ENCODE measurements around the gene AOPEP. TPM values are rescaled to one million over a fixed set of nuclear protein-coding genes. Genes with fewer than 3 reads are reported as not detected.

The AOPEP gene
- total RNA-seq, 1 experiment from 2014 or later, result 36.4 TPM

DNA sequence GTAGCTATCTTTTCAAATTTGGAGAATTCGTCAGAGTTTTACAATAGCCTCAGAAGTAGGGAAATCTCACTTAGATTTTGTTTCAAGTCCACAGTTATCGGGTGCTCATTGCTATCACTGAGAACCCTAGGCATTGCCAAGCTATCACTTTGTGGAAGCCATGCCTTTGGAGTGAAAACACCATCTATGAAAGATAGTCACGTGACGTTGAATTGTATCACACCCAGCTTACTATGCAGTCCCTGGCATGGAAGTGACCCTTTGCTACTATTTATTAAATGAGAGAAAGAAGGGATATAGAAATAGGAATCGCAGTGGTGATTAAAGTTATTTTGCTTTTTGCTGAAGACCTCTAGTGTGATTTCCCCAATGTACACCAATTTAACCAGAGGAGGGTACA lies 97.2 kb downstream of the AOPEP start:
- no peak for DNase-seq (ENCODE audit: low read depth, low spot score)
- Histone ChIP-seq H3K27ac (ENCODE audit: low read length) (peak overlapping the region; percentile 51; the same call in 1 of the 2 replicates), H3K36me3 (ENCODE audit: control insufficient read depth, insufficient read depth, low read length) (no peaks in the 10 kb centered on the region), H3K27me3 (ENCODE audit: control insufficient read depth, insufficient read depth, low read length) (no peaks in the 10 kb centered on the region), H3K4me1 (ENCODE audit: control insufficient read depth, insufficient read depth, low read length) (peaks cover 7% of the 10 kb centered on the region), H3K9me3 (ENCODE audit: control insufficient read depth, insufficient read depth, low read depth, low read length) (no peaks in the 10 kb centered on the region), H3K4me3 (ENCODE audit: low read depth in 2 of 2, low read length in 2 of 2) (no peak overlapping the region)
- CTCF ChIA-PET, result no interaction called here
- TF ChIP-seq, protein P1, sequence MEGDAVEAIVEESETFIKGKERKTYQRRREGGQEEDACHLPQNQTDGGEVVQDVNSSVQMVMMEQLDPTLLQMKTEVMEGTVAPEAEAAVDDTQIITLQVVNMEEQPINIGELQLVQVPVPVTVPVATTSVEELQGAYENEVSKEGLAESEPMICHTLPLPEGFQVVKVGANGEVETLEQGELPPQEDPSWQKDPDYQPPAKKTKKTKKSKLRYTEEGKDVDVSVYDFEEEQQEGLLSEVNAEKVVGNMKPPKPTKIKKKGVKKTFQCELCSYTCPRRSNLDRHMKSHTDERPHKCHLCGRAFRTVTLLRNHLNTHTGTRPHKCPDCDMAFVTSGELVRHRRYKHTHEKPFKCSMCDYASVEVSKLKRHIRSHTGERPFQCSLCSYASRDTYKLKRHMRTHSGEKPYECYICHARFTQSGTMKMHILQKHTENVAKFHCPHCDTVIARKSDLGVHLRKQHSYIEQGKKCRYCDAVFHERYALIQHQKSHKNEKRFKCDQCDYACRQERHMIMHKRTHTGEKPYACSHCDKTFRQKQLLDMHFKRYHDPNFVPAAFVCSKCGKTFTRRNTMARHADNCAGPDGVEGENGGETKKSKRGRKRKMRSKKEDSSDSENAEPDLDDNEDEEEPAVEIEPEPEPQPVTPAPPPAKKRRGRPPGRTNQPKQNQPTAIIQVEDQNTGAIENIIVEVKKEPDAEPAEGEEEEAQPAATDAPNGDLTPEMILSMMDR (IDR thresholded peaks at IDR 0.05), result no peak
- no peak for TF ChIP-seq SIN3A (IDR thresholded peaks at IDR 0.05; ENCODE audit: borderline replicate concordance, insufficient read depth, low read depth, low read length)
- TF ChIP-seq, protein P2, sequence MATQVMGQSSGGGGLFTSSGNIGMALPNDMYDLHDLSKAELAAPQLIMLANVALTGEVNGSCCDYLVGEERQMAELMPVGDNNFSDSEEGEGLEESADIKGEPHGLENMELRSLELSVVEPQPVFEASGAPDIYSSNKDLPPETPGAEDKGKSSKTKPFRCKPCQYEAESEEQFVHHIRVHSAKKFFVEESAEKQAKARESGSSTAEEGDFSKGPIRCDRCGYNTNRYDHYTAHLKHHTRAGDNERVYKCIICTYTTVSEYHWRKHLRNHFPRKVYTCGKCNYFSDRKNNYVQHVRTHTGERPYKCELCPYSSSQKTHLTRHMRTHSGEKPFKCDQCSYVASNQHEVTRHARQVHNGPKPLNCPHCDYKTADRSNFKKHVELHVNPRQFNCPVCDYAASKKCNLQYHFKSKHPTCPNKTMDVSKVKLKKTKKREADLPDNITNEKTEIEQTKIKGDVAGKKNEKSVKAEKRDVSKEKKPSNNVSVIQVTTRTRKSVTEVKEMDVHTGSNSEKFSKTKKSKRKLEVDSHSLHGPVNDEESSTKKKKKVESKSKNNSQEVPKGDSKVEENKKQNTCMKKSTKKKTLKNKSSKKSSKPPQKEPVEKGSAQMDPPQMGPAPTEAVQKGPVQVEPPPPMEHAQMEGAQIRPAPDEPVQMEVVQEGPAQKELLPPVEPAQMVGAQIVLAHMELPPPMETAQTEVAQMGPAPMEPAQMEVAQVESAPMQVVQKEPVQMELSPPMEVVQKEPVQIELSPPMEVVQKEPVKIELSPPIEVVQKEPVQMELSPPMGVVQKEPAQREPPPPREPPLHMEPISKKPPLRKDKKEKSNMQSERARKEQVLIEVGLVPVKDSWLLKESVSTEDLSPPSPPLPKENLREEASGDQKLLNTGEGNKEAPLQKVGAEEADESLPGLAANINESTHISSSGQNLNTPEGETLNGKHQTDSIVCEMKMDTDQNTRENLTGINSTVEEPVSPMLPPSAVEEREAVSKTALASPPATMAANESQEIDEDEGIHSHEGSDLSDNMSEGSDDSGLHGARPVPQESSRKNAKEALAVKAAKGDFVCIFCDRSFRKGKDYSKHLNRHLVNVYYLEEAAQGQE (IDR thresholded peaks at IDR 0.05; ENCODE audit: insufficient read depth in 1 of 2, low read depth in 2 of 2, low read length in 1 of 2), result no peak
- no peak for TF ChIP-seq TCF7L2 (IDR thresholded peaks at IDR 0.05; ENCODE audit: low read depth, low read length)
- no peak for TF ChIP-seq POLR2AphosphoS5 (IDR thresholded peaks at IDR 0.05; ENCODE audit: low read depth, low read length)
- no TSS peak for BruUV-seq (replicated peaks)
- no peak for ATAC-seq
- in situ Hi-C loops (cut with HindIII; ENCODE audit: low pct_unique_long_range_greater_than_20kb, low sequenced_read_pairs), result no loop called here
- POLR2A ChIA-PET, result interaction anchor here (0.5 kb wide), 1 partner anchor 1235 kb away, joined by 9 read pairs; no protein-coding TSS in a partner anchor
- intact Hi-C loops (cut with micrococcal nuclease; ENCODE audit: unreplicated experiment), result no loop called here

DNA sequence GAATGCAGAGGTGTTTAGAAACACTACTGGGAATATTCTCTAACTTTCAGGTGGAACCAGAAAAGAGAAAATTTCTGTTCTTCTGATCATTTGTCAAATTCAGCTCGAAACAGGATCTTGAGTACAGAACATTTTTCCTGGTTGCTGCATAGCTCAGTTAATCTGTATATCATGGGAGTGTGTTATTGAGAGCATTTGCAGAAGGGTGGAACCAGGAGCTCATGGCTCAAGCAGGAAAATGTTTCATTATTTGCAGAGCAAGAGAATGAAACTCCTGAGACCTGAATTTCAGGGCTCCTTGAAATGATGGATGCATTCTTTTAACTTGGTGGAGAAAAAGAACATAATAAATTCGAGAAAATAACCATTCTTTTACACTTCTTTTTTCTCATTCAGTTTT lies 97.9 kb downstream of the AOPEP start:
- BruUV-seq (replicated peaks), result no TSS peak
- POLR2A ChIA-PET, result no interaction called here

More for the DNA sequence above, 97.9 kb downstream of the AOPEP start:
- intact Hi-C loops (cut with micrococcal nuclease; ENCODE audit: unreplicated experiment), result no loop called here
- ATAC-seq (no peak), DNase-seq (ENCODE audit: low read depth, low spot score) (no peak)
- Histone ChIP-seq H3K27ac (ENCODE audit: low read length) (0 out of 2 replicates have a peak overlapping the region, but pooled peaks have one; percentile 12), H3K36me3 (ENCODE audit: control insufficient read depth, insufficient read depth, low read length) (no peaks in the 10 kb centered on the region), H3K4me1 (ENCODE audit: control insufficient read depth, insufficient read depth, low read length) (peaks cover 3% of the 10 kb centered on the region), H3K4me3 (ENCODE audit: low read depth in 2 of 2, low read length in 2 of 2) (no peak overlapping the region), H3K9me3 (ENCODE audit: control insufficient read depth, insufficient read depth, low read depth, low read length) (no peaks in the 10 kb centered on the region), H3K27me3 (ENCODE audit: control insufficient read depth, insufficient read depth, low read length) (no peaks in the 10 kb centered on the region)
- in situ Hi-C loops (cut with HindIII; ENCODE audit: low pct_unique_long_range_greater_than_20kb, low sequenced_read_pairs), result no loop called here
- no peak for TF ChIP-seq POLR2AphosphoS5 (IDR thresholded peaks at IDR 0.05; ENCODE audit: low read depth, low read length)
- TF ChIP-seq, protein P2 (IDR thresholded peaks at IDR 0.05; ENCODE audit: insufficient read depth in 1 of 2, low read depth in 2 of 2, low read length in 1 of 2), result no peak
- TF ChIP-seq SIN3A (IDR thresholded peaks at IDR 0.05; ENCODE audit: borderline replicate concordance, insufficient read depth, low read depth, low read length), result no peak
- TF ChIP-seq TCF7L2 (IDR thresholded peaks at IDR 0.05; ENCODE audit: low read depth, low read length), result no peak
- TF ChIP-seq, protein P1 (IDR thresholded peaks at IDR 0.05), result no peak
- CTCF ChIA-PET, result no interaction called here

Measured in Panc1 (cell line).